Endometrium (tissue), 2 donors: ENCODE results near the gene MAPRE3.

ENCODE experiments used
- FAIRE-seq: peaks from 2 replicates; lab custom pipeline; 2012; peaks lifted over from hg19 to GRCh38; lab: Jason Lieb, UNC
- donor health status: control.
- donor health status: control.

The MAPRE3 gene

DNA sequence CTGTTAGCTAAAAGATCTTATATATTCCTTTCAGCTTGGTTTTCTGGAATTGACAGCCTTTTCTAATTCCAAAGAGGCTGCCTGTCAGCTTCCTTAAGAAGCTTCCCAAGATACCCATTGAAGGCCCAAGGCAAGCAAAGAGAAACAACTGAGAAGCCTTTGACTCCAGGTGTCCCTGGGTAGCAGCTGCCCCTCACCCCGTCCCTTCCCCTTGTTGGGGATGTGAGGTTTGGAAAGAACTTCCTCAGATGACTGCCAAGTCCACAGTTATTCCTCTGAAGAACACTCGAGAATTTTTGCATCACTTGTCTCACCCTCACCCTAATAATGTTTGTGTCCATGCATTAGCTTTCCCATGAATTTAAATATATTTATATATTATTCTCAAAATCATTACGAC lies 13.3 kb downstream of the MAPRE3 start:
- no peak for FAIRE-seq

DNA sequence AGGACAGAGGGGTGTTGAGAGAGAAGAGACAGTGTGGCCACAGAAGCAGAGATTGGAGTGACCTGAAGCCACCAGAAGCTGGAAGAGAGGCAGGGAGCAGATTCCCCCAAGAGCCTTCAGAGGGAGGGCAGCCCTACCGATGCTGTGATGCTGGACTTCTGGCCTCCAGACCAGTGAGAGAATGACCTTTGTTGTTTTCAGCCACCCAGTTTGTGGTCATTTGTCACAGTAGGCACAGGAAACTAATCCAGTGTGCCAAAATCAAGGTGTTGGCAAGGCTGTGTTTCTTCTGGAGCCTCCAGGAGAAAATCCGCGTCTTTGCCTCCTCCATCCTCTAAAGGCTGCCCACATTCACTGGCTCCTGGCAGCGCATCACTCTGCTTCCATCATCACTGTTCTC lies 15.4 kb downstream of the MAPRE3 start:
- no peak for FAIRE-seq

DNA sequence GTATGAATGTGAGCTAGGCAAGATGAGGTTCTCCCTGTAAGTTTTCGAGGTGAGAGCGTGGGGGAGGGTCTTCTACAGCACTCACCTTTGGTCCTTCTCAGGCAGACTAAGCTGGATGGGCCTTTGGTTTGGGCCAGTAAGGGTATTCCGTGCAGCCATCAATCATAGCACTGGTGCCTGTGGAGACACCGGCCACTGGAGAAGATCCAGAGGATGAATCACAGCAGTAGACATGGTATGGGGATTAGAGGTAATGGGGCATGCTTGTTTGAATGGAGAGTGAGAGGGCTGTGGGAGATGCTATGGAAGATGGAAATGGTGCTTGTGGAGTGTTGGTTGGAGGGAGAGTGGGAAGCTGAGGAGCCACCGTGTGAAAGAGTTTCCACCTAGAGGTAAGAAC lies 16.1 kb downstream of the MAPRE3 start:
- no peak for FAIRE-seq

DNA sequence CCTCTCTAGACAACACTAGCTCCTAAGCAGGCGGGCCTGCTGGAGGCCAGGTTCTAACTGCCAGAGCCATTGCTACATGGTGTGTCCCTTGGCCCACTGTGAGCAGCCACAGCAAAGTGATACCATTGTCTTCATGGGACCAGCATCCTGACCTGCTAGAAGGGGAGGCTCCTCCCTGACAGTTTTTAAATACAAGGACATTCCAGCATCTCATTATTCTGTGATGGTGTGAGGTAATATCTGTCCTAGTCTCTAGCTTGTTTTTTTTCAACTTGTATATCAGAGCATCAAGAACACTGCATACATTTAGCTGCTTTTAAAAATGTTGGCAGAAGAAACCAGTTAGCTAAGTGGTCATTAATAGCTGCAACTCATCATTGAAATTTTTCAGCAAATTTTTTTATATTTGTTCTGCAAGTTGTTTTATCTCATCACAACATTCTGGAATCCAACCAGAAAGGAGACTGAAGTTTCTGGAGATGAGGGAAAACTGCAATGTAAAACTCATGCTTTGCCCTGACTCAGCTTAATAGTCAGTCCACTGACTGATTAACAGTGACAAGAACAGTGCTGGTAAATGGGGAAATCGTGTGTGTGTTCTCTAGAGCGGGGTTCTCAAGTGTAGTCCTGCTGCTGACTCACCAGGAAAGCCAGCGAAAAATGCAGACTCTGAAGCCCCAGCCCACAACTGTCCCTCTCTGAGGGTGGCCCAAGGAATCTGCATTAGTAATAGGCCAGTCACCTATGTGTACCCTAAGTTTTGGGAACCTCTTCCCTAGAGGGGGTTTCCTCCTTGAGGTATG lies 17.8 kb downstream of the MAPRE3 start:
- FAIRE-seq, result no peak

DNA sequence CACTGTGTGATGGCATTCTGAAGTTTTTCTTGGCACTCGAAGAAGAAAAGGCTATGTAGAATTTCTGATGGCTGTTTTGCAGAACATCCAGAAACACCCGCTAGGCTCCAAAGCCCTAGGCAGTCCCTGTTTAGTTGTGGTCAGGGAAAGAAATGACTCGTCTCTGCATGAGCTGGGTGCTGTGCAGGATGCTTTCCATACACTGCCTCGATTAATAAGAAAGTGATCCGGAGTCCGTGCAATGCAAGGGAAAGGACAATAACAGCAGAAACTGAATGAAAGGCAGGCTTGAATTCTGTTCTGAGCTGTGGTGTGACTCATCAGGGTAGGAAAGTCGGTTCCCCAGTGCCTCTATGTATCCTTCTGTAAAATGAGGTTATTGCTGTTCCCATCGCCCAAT lies 18.7 kb downstream of the MAPRE3 start:
- no peak for FAIRE-seq

DNA sequence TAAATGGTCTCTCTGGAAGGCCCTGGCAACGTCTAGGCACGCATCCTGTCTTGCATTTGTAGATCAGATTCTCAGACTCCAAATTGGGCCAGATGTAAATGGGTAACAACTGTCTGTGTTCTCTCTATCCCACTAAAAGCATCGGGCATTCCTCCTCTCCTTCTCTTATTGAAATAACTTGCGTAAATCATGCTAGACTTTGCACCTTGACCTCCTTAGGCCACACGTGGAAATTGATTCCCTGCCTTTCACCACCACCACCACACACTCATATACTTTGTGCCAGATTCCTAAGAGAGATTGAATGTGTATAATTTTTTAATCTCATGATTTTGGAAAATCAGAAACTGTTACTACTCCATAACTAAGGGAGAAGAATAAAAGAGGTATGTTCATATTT lies 21.3 kb downstream of the MAPRE3 start:
- no peak for FAIRE-seq

DNA sequence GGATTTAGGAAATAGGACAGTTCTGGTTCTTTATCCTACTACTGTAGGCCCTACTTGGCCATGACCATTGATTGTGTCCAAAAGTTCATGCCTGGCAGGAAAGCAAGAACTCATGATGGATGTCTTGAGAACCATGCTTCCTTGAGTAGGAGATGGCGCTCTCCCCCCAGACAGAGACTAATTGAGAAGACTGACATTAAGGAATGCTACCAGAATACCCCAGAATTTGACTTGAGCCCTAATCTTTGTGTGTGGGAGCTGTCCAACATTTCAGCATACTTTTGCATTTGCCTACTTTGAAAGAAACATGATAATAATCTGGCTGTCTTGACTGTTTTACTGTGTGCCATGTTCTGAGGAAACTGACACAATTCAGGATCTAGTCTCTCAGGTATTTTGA lies 23.3 kb downstream of the MAPRE3 start:
- FAIRE-seq, result no peak

DNA sequence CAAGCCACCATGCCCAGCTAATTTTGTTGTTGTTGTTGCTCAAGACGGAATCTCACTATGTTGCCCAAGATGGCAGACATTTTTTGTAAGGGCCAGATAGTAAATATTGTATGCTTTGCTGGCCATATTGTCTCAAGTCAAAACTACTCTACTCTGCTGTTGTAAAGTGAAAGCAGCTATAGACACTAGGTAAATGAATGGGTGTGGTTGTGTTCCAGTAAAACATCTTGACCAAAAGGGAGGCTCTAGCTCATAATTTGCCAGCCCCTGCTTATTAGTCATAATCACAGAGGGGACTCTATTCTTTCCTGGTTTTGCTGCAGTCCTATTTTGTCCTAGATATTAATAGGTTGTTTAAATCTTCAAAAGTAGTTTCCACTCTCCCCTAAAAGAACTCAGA lies 24.5 kb downstream of the MAPRE3 start:
- FAIRE-seq, result no peak

DNA sequence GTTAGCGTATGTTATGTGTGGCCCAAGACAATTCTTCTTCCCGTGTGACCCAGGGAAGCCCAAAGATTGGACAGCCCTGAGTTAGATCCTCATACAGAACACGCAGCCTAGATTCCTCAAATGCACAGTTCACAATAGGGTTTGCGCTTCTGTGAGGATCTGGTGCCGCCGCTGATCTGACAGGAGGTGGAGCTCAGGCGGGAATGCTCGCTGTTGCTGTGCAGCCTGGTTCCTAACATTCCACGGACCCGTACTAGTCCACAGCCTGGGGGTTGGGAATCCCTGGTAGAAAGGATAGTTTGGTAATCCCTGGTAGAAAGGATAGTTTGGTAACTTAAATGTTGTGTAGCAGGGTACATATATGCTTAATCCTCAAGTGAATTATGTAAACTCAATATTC lies 27.0 kb downstream of the MAPRE3 start:
- no peak for FAIRE-seq

DNA sequence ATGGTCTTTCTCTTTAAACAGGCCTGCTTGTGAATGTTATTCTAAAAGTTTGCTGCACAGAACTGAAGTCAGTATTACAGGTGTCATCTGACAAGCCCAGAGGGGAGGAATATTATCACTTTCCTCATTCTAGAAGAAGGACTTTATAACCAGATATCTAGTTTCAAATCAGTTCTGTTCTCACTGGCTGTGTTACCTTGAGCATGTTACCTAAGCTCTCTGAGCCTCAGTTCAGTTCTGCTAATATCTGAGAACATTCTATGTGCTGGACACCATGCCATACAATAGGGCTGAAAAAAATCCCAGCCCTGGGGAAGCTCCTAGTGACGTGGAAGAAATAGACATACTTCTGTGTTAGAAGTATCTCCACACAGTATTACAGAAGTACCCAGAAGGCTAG lies 27.9 kb downstream of the MAPRE3 start:
- FAIRE-seq, result no peak

DNA sequence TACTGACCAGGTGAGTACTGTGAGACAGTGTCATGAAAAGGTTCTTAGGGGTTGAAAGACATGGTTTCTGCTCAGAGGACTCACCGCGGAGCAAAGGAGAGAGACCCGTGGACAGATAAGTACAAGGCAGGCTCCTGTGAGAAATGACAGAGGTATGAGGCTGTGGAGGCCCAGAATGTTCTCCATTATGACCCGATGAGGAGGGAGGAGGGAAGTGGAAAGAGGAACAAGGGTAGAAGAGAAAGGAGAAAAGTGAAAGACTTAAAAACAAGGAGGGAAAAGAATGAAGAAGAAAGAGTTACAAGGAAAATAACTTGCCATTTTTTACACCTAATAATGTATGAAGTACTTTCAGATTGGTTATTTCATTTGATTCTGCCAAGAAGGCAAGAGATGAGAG lies 29.8 kb downstream of the MAPRE3 start:
- FAIRE-seq, result no peak

DNA sequence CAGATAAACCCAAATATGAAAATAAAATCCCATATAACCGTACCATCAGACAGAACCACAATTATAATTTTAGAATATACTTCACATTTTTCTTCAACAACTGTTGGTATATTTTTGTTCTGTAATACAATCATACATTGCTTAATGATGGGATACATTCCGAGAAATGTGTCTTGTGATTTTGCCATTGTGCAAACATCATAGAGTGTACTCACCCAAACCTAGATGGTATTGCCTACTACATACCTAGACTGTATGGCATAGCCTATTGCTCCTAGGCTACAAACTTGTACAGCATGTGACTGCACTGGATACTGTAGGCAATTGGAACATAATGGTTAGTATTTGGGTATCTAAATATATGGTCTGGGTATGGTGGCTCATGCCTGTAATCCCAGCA lies 30.6 kb downstream of the MAPRE3 start:
- FAIRE-seq, result no peak

DNA sequence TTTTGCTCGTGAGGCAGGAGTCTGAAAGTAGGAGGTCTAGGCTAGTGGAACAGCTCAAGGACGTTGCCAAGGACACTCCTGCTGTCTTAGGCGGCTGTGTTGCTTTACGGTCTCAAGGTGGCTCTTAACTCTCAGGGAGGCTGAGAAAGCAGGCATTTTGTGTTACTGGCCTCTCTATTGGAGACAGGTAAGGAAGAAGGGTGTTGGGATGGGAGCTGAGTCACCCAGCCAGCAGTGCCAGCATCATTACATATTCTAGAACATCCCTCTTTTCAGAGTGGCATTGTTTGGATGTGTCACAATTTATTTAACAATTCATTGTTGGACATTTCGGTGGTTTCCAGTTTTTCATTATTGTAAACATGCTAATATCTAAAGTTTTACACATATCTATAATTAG lies 31.5 kb downstream of the MAPRE3 start:
- FAIRE-seq, result no peak

DNA sequence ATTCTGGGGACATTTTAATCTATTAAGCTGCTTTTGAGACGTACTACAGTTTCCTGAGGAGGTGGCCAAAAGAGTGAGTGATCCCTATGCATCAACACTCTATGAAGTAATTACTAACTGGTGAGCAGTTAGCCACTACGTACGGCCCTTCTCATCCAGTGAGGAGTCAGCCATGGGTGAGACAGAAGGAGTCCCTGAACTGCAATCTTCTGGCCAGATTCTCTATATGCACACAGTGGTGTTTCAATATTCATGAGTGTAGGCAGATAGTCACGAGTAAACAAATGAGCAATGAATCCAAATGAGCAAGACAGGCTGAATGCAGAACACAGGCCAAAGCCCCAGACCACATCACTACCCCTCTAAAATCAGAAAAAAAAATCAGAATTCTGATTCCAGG lies 32.6 kb downstream of the MAPRE3 start:
- FAIRE-seq, result no peak

DNA sequence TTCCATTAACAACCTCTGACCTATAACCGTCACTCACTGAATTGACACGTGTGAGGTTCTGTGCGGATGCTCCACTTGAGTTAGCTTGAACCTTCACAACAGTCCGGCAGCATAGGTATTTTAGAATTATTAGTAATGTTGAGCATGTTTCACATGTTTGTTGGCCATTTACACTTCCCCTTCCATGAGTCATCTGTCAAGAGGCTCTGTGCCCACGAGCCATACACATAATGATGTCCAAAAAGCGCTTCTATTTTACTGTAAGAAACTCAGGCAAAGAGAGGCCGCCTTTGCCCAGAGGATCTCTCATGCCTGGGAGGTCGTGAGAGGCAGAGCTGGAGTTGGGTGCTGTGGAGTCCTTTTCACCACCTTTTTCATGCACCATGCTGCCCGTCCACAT lies 33.4 kb downstream of the MAPRE3 start:
- FAIRE-seq, result no peak

DNA sequence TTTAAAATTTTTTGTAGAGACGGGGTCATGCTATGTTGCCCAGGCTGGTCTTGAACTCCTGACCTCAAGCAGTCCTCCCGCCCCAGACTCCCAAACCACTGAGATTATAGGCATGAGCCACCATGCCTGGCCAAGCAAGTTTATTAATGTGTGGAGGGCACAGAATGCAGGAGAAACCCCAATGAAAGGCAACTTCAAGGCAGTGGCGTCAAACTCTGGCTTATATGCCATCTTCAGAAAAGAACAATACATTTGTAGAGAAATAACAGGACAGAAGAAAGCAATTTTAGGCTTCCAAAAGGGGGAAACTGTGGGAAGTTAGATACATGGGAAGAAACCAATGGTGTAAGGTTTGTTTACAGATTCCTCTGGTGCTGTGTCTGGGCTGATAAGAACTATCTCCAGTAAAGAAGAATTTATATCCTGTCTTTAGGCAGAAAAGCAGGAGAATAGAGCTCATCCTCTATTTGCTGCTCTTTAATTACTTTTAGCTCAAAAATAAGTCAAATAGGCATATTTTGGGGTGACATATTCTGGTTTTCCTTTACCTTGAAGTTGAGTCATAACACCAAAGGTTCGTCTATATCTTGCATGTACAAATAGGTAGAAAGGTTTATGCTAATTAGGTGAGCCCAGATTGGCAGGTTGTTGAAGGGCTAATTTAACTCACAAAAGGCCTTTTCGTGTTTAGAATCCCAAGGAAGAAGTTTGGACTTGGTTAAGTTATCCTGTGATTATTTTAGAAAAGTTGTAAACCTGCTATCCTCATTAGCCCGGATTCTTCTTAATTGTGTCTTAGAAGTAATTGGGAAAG lies 36.4 kb downstream of the MAPRE3 start:
- no peak for FAIRE-seq

DNA sequence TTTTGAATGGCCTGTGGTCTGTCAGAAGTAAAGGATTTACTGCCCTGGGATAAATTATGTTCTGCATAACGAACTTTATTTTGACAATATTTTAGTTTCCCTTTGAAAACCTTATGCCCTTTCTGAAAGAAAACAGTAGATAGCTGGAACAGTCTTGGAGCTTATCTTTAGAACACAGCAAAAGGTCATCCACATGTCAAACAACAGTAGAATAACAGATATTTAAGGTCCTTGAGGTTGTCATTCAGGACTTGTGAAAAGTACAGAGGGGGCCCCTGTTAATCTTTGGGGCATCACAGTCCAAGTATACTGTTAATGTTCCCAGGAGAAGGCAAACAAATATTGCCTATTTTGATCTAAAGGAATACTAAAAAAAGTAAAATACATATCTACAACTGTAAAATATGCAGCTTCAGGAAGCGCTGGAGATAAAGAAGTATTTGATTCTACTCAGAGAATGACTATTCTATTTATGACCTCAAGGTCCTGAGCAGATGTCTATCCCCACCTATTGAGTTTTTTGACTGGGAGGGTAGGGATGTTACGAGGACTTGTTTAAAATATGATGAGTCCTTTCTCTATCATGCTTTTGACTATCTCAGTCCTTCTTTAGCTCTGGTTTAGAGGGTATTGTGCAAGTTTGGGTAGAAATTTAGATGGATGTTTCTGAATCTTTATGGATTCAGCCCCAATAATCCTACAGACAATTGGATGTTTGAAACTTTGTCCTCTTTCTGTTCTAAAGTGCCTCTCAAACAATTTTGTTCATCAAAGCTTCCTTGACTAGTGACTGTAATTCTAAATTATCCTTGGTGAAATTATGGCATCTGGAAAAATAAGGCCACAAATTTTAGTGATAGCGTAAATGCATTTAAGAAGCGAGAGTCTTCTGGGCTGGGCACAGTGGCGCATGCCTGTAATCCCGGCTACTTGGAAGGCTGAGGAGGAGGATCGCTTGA lies 37.3 kb downstream of the MAPRE3 start:
- FAIRE-seq, result no peak

DNA sequence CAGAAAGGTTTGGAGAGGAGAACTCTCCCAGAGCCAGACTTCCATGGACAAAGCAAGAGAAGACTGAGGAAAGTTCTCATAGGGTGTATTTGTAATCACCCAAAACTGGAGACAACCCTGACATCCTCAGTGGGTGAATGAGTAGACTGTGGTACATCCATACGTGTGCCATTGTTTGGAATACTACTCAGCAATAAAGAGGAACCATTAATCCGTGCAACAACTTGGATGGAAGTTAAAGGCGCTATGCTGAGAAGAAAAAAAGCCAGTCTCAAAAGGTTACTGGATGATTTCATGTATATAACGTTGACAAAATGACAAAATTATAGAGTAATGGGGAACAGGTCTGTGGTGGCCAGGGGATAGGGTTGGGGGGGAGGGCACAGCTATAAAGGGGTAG lies 38.2 kb downstream of the MAPRE3 start:
- no peak for FAIRE-seq

DNA sequence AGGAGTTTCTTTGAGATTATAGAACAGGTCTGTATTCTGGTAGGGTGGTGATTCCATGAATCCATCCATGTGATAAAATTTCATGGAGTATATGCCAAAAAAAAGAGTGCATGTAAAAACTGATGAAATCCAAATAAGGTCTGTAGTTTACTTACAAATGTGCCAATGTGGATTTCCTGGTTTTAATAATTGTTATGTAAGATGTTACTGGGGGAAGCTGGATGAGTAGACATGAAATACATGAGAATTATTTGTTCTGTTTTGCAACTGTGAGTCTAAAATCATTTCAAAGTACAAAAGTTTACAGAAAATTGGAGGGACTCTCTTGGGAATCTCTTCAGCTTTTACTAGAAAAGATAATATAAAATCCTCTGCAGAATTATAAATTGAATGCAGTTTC lies 38.6 kb downstream of the MAPRE3 start:
- no peak for FAIRE-seq

DNA sequence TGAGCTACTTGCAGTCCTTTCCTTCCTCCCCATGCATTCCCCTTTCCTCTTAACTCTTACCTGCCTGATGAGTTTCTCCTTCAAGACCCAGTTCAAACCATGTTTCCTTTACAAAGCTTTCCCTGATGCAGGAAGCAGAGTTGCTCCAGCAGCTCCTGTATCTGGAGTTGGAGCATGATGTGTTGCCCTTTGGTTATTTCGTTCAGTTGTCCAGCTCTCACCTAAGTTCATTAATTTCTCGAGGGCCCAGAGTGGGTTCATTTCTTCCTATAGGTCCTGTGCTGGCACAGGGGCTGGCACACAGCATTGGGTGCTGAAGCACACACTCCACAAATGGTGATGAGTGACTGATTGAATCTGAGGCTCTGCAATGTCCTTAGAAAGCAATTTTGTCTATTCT lies 39.3 kb downstream of the MAPRE3 start:
- FAIRE-seq, result no peak

DNA sequence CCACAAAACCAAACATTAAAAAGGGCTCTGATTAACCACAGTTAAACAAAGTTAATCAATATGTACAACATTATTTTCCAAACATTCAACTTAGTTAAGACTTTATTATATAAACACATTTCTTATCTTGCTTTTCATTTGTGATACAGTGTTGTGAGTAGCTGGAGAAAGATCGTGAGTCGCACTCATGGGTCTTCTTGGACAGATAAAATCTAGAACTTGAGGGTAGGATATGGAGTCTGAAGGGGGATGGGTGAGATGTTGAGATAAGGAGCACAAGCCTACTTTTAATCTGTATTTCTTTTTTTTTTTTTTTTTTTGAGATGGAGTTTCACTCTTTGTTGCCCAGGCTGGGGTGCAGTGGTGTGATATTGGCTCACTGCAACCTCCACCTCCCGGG lies 39.7 kb downstream of the MAPRE3 start:
- no peak for FAIRE-seq

DNA sequence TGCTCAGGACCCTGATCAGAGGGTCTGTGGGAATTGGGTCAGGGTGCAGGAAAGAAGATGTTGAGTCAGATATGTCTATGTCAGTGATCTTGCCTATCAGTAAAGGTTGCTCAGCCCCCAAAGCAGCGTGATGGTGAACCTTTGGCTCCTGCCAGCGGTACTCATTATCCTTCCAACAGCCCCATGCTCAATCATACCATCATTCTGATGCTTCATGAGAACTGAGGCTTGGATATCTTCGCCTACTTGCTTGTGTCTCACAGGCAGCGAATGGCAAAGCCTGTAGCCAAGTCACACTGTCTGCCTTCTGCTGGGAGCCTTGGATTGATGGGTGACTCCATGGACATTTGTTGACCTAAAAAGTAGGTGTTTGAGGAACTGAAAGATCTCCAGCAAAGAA lies 43.3 kb downstream of the MAPRE3 start:
- no peak for FAIRE-seq
